ENCODE data around the gene ZNF862.

The ZNF862 gene

GRCh38 chr7:149838224-149838991 is at the start of gene ZNF862:
TSS of gene ZNF862 (plus strand) at chr7:149838375. CDS start at chr7:149838612, 237 bp downstream.
- DNase-seq (ENCODE audit: low read depth in 3 of 3) = peak; percentile 89 to 96 (median 94)

DNA sequence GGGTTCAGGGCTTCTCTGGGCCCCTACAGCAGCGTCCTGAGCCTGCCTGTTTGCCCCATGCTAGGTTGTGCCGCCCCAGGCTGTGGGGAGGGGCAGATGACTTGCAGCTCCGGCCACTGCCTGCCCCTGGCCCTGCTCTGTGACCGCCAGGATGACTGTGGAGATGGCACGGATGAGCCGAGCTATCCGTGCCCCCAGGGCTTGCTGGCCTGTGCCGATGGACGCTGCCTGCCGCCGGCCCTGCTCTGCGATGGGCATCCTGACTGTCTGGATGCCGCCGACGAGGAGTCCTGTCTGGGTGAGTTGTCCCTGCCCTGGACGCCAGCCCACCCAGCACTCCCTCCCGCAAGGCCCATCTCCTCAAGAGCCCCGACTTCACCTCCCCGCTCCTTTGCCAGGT is 49.1 kb upstream of the ZNF862 start:
- no peak for DNase-seq (ENCODE audit: low read depth in 3 of 3)

- peak in 1 of 3 experiments; percentile 54 for DNase-seq (ENCODE audit: low read depth in 3 of 3)
These were observed 48.0 kb upstream of the ZNF862 start for GRCh38 chr7:149790146-149790548.

GRCh38 chr7:149790754-149791360 is 47.3 kb upstream of the ZNF862 start:
- DNase-seq (ENCODE audit: low read depth in 3 of 3) = no peak

DNA sequence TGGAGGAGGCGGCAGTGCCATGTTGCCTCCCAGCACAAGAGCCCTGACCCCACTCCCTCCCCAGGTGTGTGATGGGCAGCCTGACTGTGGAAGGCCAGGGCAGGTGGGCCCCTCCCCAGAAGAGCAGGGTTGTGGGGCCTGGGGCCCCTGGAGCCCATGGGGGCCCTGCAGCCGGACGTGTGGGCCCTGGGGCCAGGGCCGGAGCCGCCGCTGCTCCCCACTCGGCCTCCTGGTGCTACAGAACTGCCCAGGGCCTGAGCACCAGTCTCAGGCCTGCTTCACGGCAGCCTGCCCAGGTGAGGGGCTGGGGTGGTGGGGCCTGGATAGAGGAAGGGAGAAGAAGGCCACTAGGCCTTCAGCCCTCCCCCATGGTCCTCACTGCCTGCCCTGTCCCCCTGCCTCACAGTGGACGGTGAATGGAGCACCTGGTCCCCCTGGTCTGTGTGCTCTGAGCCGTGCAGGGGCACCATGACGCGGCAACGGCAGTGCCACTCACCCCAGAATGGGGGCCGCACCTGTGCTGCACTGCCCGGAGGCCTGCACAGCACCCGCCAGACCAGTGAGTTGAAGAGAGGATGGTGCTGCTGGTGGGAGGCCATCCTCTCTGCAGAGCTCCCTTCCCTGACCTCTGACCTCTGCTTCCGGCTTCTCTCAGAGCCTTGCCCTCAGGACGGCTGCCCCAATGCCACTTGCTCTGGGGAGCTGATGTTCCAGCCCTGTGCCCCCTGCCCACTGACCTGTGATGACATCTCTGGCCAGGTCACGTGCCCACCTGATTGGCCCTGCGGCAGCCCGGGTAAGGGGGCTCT is 46.6 kb upstream of the ZNF862 start:
- DNase-seq (ENCODE audit: low read depth in 3 of 3) = no peak

DNA sequence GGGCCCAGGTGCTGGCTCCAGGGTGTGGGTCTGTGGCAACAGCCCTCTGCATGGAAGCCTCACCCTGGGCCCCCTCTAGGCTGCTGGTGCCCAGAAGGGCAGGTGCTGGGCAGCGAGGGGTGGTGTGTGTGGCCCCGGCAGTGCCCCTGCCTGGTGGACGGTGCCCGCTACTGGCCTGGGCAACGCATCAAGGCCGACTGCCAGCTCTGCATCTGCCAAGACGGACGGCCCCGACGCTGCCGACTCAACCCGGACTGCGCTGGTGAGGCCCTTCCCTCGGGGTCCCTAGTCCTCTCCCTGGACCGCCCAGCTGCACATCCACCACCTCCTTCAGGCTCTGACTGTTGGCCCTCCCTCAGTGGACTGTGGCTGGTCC is 46.0 kb upstream of the ZNF862 start:
- no peak for DNase-seq (ENCODE audit: low read depth in 3 of 3)

DNA sequence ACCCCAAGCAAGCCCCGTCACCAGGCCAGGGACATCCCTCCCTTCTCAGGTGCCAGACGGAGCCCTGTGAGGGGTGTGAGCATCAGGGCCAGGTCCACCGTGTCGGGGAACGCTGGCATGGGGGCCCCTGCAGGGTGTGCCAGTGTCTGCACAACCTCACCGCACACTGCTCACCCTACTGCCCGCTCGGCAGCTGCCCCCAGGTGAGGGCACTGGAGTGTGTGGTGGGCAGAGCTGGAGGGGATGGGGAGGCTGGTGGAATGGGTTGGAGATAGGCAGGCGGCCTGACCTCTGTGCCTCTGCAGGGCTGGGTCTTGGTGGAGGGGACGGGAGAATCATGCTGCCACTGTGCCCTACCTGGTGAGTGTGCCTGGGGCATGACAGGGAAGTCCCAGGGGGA is 44.9 kb upstream of the ZNF862 start:
- DNase-seq (ENCODE audit: low read depth in 3 of 3) = no peak

- DNase-seq (ENCODE audit: low read depth in 3 of 3) = no peak
These were observed 43.5 kb upstream of the ZNF862 start for GRCh38 chr7:149794661-149795060.

- no peak for DNase-seq (ENCODE audit: low read depth in 3 of 3)
These were observed 43.0 kb upstream of the ZNF862 start for GRCh38 chr7:149795126-149795525.

DNA sequence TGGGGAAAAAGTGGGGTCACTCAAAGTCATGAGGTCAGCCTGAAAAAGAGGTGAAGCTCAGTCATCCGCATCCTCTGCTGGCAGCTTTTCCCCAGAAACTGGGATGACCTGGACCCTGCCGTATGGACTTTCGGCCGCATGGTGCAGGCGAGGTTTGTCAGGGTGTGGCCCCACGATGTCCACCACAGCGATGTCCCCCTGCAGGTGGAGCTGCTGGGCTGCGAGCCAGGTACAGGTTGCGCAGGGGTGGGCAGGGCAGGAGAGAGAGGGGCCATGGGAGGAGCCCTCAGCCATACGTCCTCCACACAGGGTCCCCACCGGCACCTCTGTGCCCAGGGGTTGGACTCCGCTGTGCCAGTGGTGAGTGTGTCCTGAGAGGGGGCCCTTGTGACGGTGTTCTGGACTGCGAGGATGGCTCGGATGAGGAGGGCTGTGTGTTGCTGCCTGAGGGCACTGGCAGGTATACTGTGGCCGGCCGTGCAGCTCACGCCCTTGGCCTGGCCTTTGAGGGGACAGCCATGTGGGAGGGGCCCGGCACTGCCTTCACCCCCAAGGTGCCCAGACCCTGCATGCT is 41.8 kb upstream of the ZNF862 start:
- DNase-seq (ENCODE audit: low read depth in 3 of 3) = no peak

DNA sequence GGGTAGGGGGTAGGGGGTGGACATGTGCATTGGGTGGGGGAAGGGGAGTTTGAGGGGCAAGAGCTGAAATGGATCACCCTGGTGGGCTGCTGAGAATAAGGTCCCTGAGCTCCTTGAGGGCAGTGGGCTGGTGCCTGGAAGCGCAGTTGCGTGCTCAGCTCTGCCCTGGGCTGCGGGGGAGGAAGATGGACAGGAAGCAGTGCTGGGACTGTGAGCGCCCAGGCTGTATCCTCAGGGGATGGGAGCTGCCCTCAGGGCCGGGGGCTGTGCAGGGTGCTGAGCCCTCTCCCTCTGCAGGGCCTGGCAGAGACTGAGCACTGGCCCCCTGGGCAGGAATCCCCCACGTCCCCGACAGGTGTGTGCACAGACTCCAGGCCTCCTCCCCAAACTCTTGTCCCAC is 40.4 kb upstream of the ZNF862 start:
- DNase-seq (ENCODE audit: low read depth in 3 of 3) = no peak

DNA sequence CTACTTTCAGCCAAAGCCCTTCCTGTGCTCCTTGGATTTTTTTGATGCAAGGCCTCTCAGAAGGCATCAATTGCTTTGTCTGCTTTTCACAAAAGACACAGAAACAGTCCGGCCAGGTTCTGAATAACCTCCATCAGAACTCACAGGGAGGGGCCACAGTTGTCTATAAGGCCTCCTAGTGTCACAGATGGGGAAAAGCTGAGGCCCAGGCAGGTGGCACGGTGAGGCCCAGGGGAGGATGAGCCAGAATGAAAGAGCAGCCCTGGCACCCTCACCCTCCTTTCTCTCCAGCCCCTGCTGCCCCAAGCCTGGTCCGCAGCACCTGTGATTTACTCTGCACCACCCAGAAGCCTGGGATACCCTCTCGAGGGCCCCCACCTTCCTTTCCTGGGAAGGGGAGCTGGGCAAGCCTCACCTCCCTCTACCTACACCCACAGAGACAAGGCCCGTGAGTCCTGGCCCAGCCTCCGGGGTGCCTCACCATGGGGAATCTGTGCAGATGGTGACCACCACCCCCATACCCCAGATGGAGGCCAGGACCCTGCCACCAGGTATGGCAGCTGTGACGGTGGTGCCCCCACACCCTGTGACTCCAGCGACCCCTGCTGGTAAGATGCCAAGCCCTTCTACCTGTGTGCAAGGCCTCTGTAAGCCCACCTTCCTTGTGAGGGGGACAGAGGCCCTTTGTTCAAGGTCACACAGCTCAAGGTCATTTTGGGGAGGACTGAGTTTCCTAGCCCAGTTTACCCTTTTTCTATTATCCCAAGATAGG is 38.6 kb upstream of the ZNF862 start:
- DNase-seq (ENCODE audit: low read depth in 3 of 3) = peak; percentile 11 to 47 (median 18)

DNA sequence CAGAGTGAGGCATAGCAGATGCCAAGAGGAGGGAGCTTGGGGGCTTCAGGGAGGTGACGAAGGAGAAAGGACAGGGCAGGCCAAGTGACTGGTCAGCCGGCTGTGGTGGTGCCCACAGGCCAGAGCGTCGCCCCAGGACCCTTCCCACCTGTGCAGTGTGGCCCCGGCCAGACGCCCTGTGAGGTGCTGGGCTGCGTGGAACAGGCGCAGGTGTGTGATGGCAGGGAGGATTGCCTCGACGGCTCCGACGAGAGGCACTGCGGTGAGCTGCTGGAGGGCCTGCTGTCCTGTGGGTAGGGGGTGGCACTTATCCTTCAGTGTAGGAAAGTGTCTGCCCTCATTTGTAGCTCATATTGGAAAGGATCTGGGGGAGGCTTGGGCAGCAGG is 38.0 kb upstream of the ZNF862 start:
- DNase-seq (ENCODE audit: low read depth in 3 of 3) = no peak

DNA sequence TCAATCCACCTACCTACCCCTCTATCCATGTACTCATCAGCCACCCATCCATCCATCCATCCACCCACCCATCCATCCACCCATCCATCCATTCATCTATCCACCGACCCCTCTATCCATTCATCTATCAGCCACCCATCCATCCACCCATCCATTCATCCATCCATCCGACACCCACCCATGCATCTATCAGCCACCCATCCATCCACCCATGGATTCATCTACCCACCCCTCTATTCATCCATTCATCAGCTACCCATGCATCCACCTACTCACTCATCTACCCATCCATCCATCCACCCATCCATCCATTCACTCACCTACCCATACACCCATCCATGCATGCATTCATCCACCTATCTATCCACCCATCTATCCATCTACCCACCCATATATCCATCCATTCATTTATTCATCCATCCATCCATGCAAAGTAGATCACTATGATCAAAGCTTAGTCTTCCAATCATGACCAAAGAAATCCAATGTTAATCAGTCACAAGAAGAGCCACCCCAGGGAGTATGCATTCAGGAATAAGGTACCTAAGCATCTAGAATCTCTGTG is 37.1 kb upstream of the ZNF862 start:
- DNase-seq (ENCODE audit: low read depth in 3 of 3) = no peak

DNA sequence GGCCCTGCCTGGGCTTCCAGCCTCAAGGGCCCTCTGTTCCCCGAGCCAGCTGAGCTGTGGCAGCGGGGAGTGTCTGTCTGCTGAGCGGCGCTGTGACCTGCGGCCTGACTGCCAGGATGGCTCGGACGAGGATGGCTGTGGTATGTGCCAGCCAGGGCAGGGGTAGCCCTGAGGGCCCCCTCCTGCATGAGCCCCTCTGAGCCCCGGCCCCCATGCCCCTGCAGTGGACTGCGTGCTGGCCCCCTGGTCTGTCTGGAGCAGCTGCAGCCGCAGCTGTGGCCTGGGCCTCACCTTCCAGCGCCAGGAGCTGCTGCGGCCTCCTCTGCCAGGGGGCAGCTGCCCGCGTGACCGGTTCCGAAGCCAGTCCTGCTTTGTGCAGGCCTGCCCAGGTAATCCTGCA is 36.4 kb upstream of the ZNF862 start:
- DNase-seq (ENCODE audit: low read depth in 3 of 3) = no peak

GRCh38 chr7:149802966-149803365 is 35.2 kb upstream of the ZNF862 start:
- no peak for DNase-seq (ENCODE audit: low read depth in 3 of 3)

- DNase-seq (ENCODE audit: low read depth in 3 of 3) = no peak
These were observed 34.6 kb upstream of the ZNF862 start for GRCh38 chr7:149803551-149804074.

DNA sequence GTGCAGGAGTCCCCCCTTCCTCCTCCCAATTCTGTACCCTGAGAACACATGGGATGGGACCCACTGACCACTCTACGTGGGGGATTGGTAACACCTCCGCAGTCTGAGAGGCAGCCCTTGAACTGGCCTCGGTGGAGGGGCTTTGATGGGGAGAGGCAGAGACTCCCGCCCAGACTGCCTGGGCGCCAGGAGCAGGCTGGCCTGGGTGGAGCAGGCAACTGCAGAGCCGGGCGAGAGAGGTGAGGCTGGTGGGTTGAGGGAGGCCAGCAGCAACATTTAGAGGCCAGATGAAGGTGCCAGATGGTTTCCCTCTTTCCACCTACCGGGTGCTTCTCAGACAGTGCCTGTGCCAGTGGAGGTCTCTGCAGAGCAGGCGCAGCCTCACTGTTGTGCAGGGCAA is 34.1 kb upstream of the ZNF862 start:
- DNase-seq (ENCODE audit: low read depth in 3 of 3) = no peak

- no peak for DNase-seq (ENCODE audit: low read depth in 3 of 3)
These were observed 31.4 kb upstream of the ZNF862 start for GRCh38 chr7:149806726-149807125.

- no peak for DNase-seq (ENCODE audit: low read depth in 3 of 3)
These were observed 29.9 kb upstream of the ZNF862 start for GRCh38 chr7:149808311-149808710.

- DNase-seq (ENCODE audit: low read depth in 3 of 3) = no peak
These were observed 29.0 kb upstream of the ZNF862 start for GRCh38 chr7:149809215-149809614.

Measured in stimulated activated CD4-positive, alpha-beta T cell treated with anti-CD3 and anti-CD28 coated beads, TNF-alpha, amount 100 ng/mL, for 24 hours (primary cell).